Measurements from ENCODE around the gene CEP20. TPM values are rescaled to one million over a fixed set of nuclear protein-coding genes. Genes with fewer than 3 reads are reported as not detected.

CEP20 gene
- total and polyA plus RNA-seq, 2 of the 8 experiments (the other 6 are each of a cell fraction or from before 2014, with no cell fraction given): 16.2 to 49.0 TPM

DNA sequence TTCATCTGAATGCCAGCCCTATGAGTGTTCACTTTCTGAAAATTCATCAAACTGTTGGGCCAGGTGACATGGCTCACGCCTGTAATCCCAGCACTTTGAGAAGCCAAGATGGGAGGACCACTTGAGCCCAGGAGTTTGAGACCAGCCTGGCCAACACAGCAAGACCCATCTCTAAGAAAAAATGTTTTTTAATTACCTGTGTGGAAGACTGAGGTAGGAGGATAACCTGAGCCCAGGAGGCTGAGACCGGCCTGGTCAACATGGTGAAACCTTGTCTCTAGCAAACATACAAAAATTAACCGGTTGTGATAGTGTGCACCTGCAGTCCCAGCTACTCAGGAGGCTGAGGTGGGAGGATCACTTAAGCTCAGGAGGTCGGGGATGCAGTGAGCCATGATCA, 41.9 kb downstream of the CEP20 start (continued):
- no peak for TF ChIP-seq JUN (IDR thresholded peaks at IDR 0.05; ENCODE audit: low read depth, low read length)
- TF ChIP-seq POLR2AphosphoS5 (IDR thresholded peaks at IDR 0.05; ENCODE audit: low read depth, low read length): no peak
- TF ChIP-seq RXRA (IDR thresholded peaks at IDR 0.05; ENCODE audit: insufficient read depth, low read depth, low read length): no peak
- TF ChIP-seq RFX5 (IDR thresholded peaks at IDR 0.05; ENCODE audit: borderline replicate concordance, low read depth, low read length): no peak
